NCI-H1417 (cell line): ENCODE data around the gene HOXC4.

Source experiments
- DNase-seq, 3 experiments: peaks; one replicate each; lab custom pipeline; 2025; lab: John Stamatoyannopoulos, UW

Gene HOXC4

GRCh38 chr12:54029529-54030441, 23.9 kb upstream of the HOXC4 start:
- DNase-seq = no peak

GRCh38 chr12:54030442-54030801, 23.2 kb upstream of the HOXC4 start:
- DNase-seq = no peak

GRCh38 chr12:54030889-54031471, 22.7 kb upstream of the HOXC4 start:
- DNase-seq = no peak

GRCh38 chr12:54031480-54031879, 22.2 kb upstream of the HOXC4 start:
- DNase-seq = no peak

- DNase-seq = no peak
These were observed 21.5 kb upstream of the HOXC4 start for GRCh38 chr12:54032086-54032619.

GRCh38 chr12:54032627-54033100, 21.0 kb upstream of the HOXC4 start, which contains the start of gene HOXC5:
TSS of gene HOXC5 (plus strand) at chr12:54033050. CDS start at chr12:54033123, 73 bp downstream.
- peak; percentile 85 to 96 (median 87) for DNase-seq

- peak; percentile 72 to 96 (median 87) for DNase-seq
These were observed 20.3 kb upstream of the HOXC4 start for GRCh38 chr12:54033106-54033979.

GRCh38 chr12:54033980-54034784, 19.5 kb upstream of the HOXC4 start:
- DNase-seq = no peak

- DNase-seq = no peak
These were observed 18.8 kb upstream of the HOXC4 start for GRCh38 chr12:54034785-54035310.

- DNase-seq = peak in 2 of 3 experiments; percentile 42 to 69
These were observed 17.9 kb upstream of the HOXC4 start for GRCh38 chr12:54035568-54036264.

GRCh38 chr12:54036620-54037359, 16.8 kb upstream of the HOXC4 start:
- DNase-seq = peak; percentile 77 to 89 (median 87)

- DNase-seq = peak in 1 of 3 experiments; percentile 64
These were observed 16.0 kb upstream of the HOXC4 start for GRCh38 chr12:54037360-54038283.

GRCh38 chr12:54038284-54038870, 15.3 kb upstream of the HOXC4 start:
- peak; percentile 22 to 51 (median 41) for DNase-seq

GRCh38 chr12:54038871-54039414, 14.7 kb upstream of the HOXC4 start:
- DNase-seq = no peak

- no peak for DNase-seq
These were observed 14.1 kb upstream of the HOXC4 start for GRCh38 chr12:54039417-54040147.

GRCh38 chr12:54040148-54040494, 13.5 kb upstream of the HOXC4 start:
- no peak for DNase-seq

- peak in 1 of 3 experiments; percentile 21 for DNase-seq
These were observed 13.0 kb upstream of the HOXC4 start for GRCh38 chr12:54040648-54041047.
